ENCODE data around the gene ZNF227. TPM values are rescaled to one million over a fixed set of nuclear protein-coding genes. Genes with fewer than 3 reads are reported as not detected.

The ZNF227 gene
- total and polyA plus RNA-seq, 12 donors: 4.7 to 33.2 (median 18.4) TPM

DNA sequence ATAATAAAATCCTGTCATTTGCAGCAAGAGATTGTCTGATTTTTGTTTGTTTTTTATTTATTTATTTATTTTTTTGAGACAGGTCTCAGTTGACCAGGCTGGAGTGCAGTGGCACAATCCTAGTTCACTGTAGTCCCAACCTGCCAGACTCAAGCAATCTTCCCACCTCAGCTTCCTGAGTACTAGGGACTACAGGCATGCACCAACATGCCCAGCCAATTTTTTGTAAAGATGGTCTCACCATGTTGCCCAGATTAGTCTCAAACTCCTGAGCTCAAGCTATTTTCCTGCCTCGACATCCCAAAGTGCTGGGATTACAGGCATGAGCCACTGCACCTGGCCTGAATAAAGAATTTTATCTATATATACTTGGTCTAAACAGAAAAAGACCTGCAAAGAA, 65.0 kb downstream of the ZNF227 start:
- peaks cover 0 to 26% (median 0%) of the 10 kb centered on the region in 3 donors for H3K9me3 ChIP-seq (replicated peaks in 1 of 3)

DNA sequence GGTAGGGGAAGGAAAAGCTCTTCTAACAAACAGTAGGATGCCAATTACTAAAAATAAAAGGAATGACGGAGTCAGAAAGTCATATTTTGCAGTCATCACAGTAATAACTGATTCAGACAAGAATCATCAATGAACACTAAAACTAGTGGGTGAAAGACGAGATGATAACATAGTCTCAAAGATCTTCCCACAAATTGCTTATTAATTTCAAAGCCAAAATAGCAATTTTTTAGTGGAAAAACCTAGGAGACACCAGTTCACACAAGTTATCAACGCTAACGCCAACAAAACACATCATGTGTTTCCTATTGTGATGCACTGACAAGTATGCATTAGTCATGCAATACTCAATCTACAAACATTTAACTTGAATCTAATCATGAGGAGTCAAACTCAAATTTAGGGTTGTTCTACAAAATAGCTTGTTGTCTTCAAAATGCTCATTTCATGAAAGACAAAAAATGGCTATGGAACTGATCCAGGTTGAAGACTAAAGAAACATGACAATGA, 65.9 kb downstream of the ZNF227 start:
- peaks cover 0 to 25% (median 0%) of the 10 kb centered on the region in 3 donors for H3K9me3 ChIP-seq (replicated peaks in 1 of 3)

More for the DNA sequence above, 65.0 kb downstream of the ZNF227 start:
- TF ChIP-seq, protein P1, sequence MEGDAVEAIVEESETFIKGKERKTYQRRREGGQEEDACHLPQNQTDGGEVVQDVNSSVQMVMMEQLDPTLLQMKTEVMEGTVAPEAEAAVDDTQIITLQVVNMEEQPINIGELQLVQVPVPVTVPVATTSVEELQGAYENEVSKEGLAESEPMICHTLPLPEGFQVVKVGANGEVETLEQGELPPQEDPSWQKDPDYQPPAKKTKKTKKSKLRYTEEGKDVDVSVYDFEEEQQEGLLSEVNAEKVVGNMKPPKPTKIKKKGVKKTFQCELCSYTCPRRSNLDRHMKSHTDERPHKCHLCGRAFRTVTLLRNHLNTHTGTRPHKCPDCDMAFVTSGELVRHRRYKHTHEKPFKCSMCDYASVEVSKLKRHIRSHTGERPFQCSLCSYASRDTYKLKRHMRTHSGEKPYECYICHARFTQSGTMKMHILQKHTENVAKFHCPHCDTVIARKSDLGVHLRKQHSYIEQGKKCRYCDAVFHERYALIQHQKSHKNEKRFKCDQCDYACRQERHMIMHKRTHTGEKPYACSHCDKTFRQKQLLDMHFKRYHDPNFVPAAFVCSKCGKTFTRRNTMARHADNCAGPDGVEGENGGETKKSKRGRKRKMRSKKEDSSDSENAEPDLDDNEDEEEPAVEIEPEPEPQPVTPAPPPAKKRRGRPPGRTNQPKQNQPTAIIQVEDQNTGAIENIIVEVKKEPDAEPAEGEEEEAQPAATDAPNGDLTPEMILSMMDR (IDR thresholded peaks at IDR 0.05): no peak
- no peak for TF ChIP-seq POLR2A (IDR thresholded peaks at IDR 0.05)
- intact Hi-C loops (cut with DNase I): no loop called here
- Histone ChIP-seq H3K27ac (no peak overlapping the region), H3K4me3 (no peak overlapping the region), H3K4me1 (replicated peaks in 1 of 2) (no peaks in the 10 kb centered on the region), H3K36me3 (replicated peaks in 1 of 2) (no peaks in the 10 kb centered on the region), H3K27me3 (no peaks in the 10 kb centered on the region)
- DNase-seq: no peak
- WGBS, 4 donors: 98 to 100% (median 100%) methylated on average over 1 of the region's 1 CpG

DNA sequence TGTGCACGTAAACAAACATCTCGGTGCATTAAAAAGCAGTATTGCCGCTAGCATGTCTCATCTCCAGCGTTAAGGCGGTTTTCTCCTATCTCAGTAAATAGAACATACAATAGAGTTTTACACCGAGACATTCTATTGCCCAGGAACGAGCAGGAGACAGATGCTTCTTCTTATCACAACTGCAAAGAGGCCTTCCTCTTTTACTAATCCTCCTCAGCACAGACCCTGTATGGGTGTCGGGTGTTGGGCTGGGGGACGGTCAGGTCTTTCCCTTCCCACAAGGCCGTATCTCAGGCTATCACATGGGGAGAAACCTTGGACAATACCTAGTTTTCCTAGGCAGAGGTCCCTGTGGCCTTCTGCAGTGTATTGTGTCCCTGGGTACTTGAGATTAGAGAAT, 68.6 kb downstream of the ZNF227 start:
- Histone ChIP-seq H3K4me1 (replicated peaks in 1 of 2) (no peaks in the 10 kb centered on the region), H3K27ac (no peak overlapping the region), H3K4me3 (no peak overlapping the region), H3K9me3 (replicated peaks in 1 of 3) (peaks cover 0 to 15% (median 0%) of the 10 kb centered on the region in 3 donors), H3K27me3 (no peaks in the 10 kb centered on the region), H3K36me3 (replicated peaks in 1 of 2) (no peaks in the 10 kb centered on the region)
- 75 to 85% (median 78%) methylated on average over 9 to 10 of the region's 10 CpGs for WGBS, 4 donors
- intact Hi-C loops (cut with DNase I): no loop called here
- TF ChIP-seq, protein P1 (IDR thresholded peaks at IDR 0.05): no peak
- TF ChIP-seq POLR2A (IDR thresholded peaks at IDR 0.05): no peak
- no peak for DNase-seq

More for the DNA sequence above, 65.9 kb downstream of the ZNF227 start:
- intact Hi-C loops (cut with DNase I): no loop called here
- H3K4me3 ChIP-seq: no peak overlapping the region
- TF ChIP-seq, protein P1 (IDR thresholded peaks at IDR 0.05): no peak
- TF ChIP-seq POLR2A (IDR thresholded peaks at IDR 0.05): no peak
- H3K4me1 ChIP-seq (replicated peaks in 1 of 2): no peaks in the 10 kb centered on the region
- H3K36me3 ChIP-seq (replicated peaks in 1 of 2): no peaks in the 10 kb centered on the region
- H3K27ac ChIP-seq: no peak overlapping the region
- DNase-seq: no peak
- WGBS, 4 donors: 91 to 97% (median 92%) methylated on average over 4 of the region's 4 CpGs
- H3K27me3 ChIP-seq: no peaks in the 10 kb centered on the region

DNA sequence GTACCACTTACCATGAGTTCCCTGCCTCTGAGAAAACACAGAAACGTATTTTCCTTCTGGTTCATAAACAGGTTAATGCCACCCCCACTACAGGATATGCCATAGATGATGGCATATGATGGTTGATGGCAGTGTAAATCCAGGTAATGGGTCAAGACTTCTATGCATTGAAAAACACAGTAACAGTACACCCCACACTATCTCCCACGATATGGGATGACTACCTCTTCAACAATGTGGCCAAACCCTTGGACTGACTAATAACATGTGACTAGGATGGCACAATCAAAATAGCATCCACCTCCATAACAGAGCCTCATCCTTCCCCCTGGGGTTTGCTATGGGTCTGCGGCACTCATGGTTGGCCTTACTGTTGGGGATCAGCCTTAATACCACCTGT, 70.5 kb downstream of the ZNF227 start:
- DNase-seq: no peak
- no peaks in the 10 kb centered on the region for H3K4me1 ChIP-seq (replicated peaks in 1 of 2)
- intact Hi-C loops (cut with DNase I): no loop called here
- peaks cover 0 to 7% (median 0%) of the 10 kb centered on the region in 3 donors for H3K9me3 ChIP-seq (replicated peaks in 1 of 3)
- no peaks in the 10 kb centered on the region for H3K27me3 ChIP-seq
- H3K36me3 ChIP-seq (replicated peaks in 1 of 2): no peaks in the 10 kb centered on the region
- H3K4me3 ChIP-seq: no peak overlapping the region
- H3K27ac ChIP-seq: no peak overlapping the region
- TF ChIP-seq, protein P1 (IDR thresholded peaks at IDR 0.05): no peak
- TF ChIP-seq POLR2A (IDR thresholded peaks at IDR 0.05): no peak
- WGBS, 4 donors: 88 to 100% (median 90%) methylated on average over 3 of the region's 3 CpGs

Measured in adrenal gland (tissue), 12 donors.